GM18508 (cell line): ENCODE measurements around the gene SLC39A3.

Source experiments
- ATAC-seq: cut with Tn5 transposase; IDR thresholded peaks from one replicate; pipeline ENCODE4 v1.9.1; 2021; ENCODE audit warnings: moderate number of reproducible peaks; ENCODE audit not compliant: insufficient read depth, unreplicated experiment

SLC39A3 gene

DNA sequence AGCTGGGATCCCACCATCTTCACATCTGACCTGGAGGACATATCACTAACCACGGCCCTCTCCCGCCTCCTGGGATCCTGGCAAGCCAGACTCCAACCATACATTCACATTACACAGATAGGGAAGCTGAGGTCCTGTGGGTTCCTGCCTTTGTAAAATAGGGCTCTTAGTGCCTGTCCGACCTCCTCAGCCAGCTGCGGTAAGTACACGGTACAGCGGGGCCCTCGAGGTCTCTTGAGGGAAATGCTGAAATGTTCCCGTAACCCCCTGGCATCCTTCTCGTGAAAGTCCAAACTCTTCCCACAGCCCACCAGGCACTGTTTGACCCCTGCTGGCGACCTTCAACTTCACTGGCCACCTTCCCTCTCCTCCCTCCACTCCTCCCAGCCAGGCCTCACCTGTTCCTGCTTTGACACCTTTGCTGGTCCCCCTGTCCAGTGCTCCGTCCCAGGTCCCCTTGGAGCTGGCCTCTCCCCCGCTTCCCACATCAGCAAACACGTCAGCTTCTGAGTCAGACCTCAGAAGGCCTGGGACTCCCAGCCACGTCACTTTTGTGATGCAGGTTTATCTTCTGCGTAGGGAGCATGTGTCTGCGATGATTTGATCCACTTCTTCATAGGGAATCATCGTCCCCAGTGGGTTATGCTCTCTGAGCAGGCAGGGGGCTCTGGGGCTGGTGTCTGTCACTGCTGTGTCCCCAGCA lies 28.5 kb downstream of the SLC39A3 start:
- ATAC-seq, result no peak

DNA sequence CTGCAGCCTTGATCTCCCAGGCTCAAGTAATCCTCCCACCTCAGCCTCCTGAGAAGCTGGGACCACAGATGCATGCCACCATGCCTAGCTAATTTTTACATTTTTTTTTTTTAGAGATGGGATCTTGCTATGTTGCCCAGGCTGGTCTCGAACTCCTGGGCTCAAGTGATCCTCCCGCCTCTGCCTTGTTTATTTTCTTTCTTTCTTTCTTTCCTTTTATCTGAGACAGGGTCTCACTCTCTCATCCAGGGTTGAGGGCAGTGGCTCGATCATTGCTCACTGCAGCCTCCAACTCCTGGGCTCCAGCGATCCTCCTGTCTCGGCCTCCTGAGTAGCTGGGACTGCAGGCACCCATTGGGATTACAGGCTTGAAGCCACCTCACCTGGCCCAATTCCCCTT lies 33.6 kb downstream of the SLC39A3 start:
- no peak for ATAC-seq

DNA sequence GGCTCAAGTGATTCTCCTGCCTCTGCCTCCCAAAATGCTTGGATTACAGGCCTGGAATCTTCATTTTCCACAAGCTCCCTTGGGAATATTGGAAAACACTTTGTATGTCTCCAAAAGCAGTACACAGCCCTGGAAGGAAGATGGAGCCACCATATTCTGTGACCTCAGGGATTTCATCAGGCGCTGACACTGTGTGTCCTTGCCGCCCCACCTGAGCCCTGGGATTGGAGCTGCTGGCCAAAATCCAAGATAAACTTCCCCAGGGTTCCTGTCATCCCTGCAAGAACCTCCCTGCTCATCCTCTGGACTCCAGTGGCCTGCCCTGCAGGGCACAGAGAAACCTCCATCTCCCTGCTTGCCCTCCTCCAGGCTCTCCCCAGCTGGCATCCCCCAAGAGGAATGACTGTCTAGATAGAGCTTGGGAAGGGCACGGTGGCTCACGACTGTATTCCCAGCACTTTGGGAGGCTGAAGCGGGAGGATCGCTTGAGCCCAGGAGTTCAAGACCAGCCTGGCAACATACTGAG lies 36.1 kb downstream of the SLC39A3 start:
- ATAC-seq, result no peak

DNA sequence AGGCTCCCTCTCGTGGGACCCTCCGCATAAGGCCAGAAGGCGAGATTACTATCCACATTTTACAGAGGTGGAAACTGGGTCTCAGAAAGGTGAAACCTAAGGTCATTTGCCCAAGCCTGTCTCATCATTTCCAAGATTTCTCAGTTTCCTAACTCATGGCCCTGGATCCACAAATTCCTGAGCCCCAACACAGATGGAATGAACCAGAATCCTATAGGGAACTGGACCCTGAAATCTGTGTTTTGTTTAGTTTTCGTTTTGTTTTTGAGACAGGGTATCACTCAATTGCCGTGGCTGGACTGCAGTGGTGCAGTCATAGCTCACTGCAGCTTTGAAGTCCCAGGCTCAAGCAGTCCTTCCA lies 36.8 kb downstream of the SLC39A3 start:
- no peak for ATAC-seq

DNA sequence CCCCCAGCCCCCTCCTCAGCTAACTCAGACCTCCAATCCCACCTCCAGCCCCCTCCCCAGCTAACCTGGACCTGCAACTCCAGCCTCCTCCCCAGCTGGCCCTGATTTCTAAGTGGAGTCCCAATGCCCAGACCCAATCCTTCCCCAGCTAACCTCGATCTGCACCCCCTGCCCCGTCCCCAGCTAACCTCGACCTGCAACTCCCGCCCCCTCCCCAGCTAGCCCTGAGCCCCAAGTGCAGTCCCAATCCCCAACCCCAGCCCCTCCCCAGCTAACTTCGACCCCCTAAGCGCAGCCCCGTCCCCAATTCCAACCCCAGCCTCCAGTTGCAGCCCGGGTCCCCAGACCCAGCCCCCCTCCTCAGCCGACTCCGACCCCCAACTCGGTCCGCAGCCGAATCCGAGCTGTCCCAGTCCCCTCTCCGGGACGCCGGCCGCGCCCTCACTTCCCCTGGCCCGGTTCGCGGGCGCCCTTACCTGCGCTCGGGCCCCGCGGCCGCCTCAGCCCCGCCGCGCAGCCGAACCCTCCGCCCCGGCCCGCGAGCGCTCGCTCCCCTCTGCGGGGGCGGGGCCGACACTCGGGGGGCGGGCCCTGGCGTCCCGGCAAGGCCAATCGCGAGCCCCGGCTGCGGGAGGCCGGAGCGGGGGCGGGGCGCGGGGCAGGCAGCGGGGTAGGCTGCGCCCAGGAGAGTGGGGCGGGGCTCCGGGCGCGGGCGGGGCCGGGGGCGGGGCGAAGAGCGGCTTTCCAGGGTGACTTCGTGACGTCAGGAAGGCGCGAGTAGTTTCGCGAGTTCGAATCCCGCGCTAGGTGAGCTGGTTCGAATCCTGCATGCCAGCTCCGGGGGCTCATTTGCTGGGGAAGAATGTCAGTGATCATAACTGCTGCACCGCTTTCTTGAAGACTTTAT lies 37.4 kb downstream of the SLC39A3 start, which contains the start of gene GNG7:
GNG7 (minus strand) TSS at position 525 of the 907 bp plus-strand sequence. CDS start 182,006 bp downstream, outside the sequence.
- no peak for ATAC-seq

DNA sequence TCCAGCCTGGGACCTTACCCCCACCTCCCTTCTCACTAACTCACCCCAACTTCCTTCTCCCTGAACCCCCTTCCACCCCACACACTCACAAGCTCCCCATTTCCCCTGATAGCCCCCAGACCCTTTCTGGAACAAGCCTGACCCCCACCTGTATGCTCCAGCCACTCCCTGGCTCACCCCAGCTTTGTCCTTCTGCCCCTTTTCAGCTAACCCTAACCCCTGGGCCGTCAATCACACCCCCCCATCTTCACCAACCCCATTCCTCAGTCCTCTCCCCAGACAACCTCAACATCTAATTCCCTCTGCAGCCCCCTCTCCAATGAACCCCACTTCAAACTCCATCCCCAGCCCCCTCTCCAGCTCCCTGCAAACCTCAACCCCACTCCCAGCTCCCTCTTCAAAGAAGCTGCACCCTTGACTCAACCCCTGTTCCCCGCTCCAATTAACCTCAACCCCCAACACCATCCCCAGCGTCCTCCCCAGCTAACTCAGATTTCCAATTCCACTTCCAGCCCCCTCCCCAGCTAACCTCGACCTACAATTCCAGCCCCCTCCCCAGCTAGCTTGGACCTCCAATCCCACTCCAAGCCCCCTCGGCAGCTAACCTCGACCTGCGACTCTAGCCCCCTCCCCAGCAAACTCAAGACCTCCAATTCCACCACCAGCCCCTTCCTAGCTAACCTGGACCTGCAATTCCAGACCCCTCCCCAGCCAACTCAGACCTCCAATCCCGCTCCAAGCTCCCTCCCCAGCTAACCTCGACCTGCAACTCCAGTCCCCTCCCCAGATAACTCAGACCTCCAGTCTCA lies 38.3 kb downstream of the SLC39A3 start:
- ATAC-seq, result no peak

DNA sequence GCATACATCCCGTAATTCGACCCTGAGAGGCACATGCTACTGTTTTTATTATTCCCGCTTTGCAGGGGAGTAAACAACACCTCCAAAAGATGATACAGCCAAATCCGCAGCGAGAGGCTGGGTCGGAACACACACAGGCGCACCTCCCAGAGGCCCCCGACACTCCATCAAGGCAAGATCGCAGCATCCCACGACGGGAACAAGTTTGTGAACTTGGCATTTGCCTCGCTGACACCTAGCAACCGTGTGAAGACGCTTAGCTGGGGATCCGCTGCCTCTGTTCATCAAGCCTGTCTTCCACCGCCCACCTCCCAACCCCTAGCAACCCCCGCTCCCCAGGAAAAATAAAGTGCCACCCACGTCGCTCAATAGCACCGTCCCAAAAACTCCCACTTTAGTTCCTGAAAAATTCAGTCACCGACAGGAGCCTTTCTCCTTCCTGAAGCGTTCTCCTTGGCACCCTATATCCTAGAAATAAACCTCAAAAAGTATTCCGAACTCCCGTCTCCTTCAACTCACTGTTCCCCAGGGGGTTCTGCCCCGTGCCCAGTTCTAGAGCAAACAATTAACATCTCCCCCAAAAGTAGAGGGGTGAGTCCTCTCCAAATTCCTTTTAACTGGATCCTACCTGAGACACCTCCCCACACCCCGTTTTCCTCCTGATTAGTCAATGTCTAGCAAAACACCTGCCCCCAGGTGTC lies 39.0 kb downstream of the SLC39A3 start:
- no peak for ATAC-seq

DNA sequence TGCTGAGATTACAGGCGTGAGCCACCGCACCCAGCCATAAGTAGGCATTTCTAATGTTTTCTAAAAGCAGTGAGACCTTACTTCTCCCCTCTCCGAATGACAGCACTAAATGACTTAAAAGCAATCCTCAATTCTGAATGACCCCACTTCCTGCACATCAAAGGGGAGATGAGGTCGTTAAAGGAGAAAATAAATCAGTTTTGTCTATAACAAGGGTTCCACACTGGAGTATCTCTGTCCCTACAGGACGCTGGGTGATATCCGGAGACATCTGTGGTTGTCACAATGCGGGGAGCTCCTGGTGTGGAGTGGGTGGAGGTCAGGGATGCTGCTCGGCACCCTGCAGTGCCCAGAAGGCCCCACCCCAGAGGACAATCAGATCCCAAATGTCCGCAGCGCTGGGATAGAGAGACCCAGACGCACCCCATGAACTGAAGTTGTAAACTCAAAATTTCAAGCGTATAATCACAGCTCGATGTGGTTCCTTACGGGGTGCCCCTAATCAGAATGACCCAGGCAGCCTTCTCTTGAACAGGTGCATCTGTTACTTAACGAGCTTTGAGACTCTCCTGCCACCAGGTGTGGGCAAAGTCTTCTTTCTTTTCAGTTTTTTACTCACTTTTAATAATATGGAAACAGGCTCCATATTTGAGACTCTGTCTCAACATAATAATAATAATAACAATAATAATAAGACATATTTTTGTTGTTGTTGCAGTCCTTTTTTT lies 40.2 kb downstream of the SLC39A3 start:
- ATAC-seq, result no peak

DNA sequence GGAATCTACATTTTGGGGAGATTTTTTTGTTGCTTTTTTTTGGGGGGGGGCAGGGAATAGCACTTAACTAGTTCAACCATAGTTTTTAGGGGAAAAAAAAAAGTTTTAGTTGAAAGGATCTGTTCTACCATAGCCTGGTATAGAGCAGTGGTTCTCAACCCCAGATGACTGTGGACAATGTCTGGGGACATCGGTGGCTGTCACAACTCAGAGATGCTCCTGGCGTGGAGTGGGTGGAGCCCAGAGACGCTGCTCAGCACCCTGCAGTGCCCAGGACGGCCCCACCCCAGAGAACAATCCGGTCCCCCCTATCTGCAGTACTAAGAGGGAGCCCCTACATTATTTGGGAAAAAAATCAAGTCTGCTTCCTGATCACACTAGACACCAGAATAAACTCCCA lies 45.6 kb downstream of the SLC39A3 start:
- ATAC-seq, result no peak

DNA sequence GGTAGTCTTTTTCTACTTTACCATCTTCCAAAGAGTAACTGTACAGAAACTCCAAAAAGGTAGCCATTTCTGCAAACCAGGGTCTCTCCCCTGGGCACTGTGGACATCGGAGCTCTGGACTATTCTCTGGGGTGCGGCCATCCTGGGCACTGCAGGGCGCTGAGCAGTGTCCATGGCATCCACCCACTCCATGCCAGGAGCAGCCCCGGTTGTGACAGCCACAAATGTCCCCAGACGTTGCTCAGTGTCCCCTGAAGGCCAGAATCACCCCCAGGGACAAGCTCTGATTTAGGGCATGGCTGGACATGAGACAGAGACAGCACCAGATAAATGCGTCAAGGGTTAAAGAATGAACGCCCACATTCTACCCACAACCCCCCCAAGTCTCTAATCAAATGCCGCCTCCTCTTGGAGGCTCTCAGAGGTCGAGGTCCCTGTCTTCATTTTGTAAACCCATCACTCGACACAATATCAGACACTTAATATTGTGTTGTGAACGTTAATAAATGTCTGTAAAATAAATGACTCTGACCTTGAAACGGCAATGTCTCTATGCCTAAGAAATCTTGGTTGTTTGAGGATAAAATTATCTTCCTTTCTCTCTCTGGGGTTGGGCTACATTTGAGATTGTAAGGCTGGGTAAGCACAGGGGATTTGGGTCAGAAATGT lies 46.2 kb downstream of the SLC39A3 start:
- no peak for ATAC-seq

DNA sequence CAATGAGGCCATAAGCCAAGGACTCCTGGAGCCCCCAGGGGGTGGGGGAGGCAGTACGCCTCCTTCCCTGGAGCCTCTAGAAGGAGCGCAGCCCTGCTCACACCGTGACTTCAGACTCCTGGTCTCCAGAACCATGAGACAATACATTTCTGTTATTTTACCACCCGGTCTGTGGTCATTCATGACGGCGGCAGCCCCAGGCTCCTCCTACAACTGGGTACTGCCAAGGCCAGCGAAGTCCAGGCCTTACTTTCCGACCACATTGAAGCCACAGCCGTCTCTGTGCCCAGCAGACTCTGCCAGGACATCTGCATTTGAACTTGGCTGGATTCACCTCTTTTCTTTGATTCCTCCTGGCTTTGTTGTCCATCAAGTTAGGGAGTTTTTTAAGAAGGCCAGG lies 47.9 kb downstream of the SLC39A3 start:
- ATAC-seq, result no peak

DNA sequence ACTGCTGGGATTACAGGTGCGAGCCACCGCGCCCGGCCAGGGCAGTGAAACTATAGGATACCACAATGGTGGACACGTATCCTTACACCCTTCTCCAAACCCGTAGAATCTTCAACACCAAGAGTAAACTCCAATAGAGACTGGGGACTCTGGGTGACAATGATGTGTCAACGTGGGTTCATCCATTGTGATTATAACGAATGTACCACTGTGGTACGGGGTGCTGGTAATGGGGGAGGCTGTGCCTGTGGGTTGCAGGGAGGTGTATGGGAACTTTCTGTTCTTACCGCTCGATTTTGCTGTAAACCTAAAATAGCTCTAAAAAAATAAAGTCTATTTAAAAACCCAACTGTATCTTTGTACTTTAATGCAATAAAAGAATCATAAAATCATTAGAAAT lies 49.0 kb downstream of the SLC39A3 start:
- no peak for ATAC-seq

DNA sequence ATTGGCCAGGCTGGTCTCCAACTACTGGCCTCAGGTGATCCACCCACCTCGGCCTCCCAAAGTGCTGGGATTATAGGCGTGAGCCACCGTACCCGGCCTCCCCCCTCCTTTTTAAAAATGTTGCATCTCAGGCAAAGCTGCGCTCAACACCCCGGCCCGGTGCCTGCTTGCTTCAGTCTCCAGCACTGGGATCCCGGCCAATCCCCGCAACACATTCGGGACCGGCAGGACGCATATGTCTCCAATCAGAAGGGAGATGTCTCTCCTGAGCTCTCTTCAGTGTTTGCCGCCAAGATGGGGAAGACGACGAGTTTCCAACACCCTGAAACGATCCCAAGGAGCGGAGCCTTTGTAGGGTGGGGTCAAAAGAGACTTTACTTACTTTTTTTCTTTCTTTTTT lies 53.5 kb downstream of the SLC39A3 start:
- ATAC-seq, result no peak

DNA sequence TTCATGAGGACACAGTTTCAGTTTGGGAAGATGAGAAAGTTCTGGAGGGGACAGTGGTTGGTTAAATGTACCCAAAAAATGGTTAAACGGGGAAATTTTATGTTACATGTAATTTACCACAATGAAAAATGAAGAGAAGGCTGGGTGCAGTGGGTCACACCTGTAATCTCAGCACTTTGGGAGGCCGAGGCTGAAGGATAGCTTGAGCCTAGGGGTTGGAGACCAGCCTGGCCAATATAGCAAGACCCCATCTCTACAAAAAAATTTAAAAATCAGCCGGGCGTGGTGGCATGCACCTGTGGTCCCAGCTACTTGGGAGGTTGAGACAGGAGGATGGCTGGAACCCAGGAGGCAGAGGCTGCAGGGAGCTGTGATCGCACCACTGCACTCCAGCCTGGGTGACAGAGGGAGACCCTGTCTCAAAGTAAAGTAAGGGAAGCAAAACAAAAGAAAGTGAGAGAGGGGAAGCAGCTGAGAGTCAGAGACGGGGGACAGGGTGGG lies 54.6 kb downstream of the SLC39A3 start:
- ATAC-seq, result no peak

DNA sequence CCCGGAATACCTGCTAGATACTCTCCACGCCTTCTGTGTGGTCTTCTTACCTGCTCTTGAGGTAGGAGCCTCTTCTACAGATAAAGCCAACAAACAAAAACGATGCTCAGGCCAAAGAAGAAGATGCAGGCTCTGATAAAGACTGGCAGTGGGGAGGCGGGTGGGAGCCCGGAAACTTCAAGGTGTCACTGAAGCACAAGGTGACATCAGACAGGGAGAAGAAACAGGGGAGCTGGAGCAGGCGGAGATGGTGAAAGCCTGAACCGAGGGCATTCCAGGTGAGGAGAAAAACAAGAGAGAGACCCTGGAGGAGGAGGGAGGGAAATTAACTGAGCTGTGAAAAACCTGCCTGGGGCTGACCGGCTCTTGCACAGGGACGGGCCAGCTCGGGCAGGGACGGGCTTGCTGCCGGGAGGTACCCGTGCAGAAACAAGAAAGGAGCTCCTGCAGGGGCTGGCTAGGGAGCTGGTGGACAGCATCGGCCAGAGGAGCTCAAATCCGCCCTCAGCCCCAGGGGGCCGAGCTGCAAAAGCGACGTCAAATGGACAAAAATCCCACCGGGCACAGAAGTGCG lies 56.3 kb downstream of the SLC39A3 start:
- no peak for ATAC-seq
